GM18502 (cell line): ENCODE data around the gene APBA2.

ENCODE experiments used
- ATAC-seq: cut with Tn5 transposase; IDR thresholded peaks from one replicate; pipeline ENCODE4 v1.9.1; 2021; ENCODE audit warnings: mild to moderate bottlenecking; ENCODE audit not compliant: unreplicated experiment, poor library complexity

APBA2 gene

GRCh38 chr15:28992336-28992864 is 106.6 kb downstream of the APBA2 start:
- no peak for ATAC-seq

GRCh38 chr15:28993051-28993719 is 107.4 kb downstream of the APBA2 start:
- no peak for ATAC-seq

GRCh38 chr15:28993720-28994053 is 107.9 kb downstream of the APBA2 start:
- no peak for ATAC-seq

GRCh38 chr15:28994142-28994830 is 108.5 kb downstream of the APBA2 start:
- ATAC-seq, result no peak

- no peak for ATAC-seq
Observed at GRCh38 chr15:28994831-28995596, 109.2 kb downstream of the APBA2 start.

GRCh38 chr15:28995705-28996104 is 109.9 kb downstream of the APBA2 start:
- ATAC-seq, result no peak

- no peak for ATAC-seq
Observed at GRCh38 chr15:28996289-28996688, 110.5 kb downstream of the APBA2 start.

- no peak for ATAC-seq
Observed at GRCh38 chr15:28996953-28997352, 111.2 kb downstream of the APBA2 start.

GRCh38 chr15:28997791-28998190 is 112.0 kb downstream of the APBA2 start:
- ATAC-seq, result no peak

GRCh38 chr15:28998511-28998910 is 112.7 kb downstream of the APBA2 start:
- no peak for ATAC-seq

GRCh38 chr15:29003191-29003839 is 117.5 kb downstream of the APBA2 start:
- ATAC-seq, result no peak

- no peak for ATAC-seq
Observed at GRCh38 chr15:29003840-29004233, 118.1 kb downstream of the APBA2 start.

GRCh38 chr15:29005931-29006330 is 120.2 kb downstream of the APBA2 start:
- ATAC-seq, result no peak

GRCh38 chr15:29008846-29009245 is 123.1 kb downstream of the APBA2 start:
- ATAC-seq, result no peak

- no peak for ATAC-seq
Observed at GRCh38 chr15:29012097-29012496, 126.3 kb downstream of the APBA2 start.

GRCh38 chr15:29014493-29014892 is 128.7 kb downstream of the APBA2 start:
- no peak for ATAC-seq

- ATAC-seq, result no peak
Observed at GRCh38 chr15:29016518-29016917, 130.7 kb downstream of the APBA2 start.

GRCh38 chr15:29018120-29018805 is 132.5 kb downstream of the APBA2 start:
- no peak for ATAC-seq

- no peak for ATAC-seq
Observed at GRCh38 chr15:29018995-29019976, 133.5 kb downstream of the APBA2 start.
